B cell (primary cell): Measurements from ENCODE around the gene EVC.

Source experiments
- CTCF ChIP-seq: fragments of 200-600 bp; IDR thresholded peaks from one replicate; pipeline ENCODE4 v1.8.0; 2022; ENCODE audit warnings: antibody characterized with exemption, mild to moderate bottlenecking
- EZH2 ChIP-seq: IDR thresholded peaks from 2 replicates; pipeline ENCODE4 v1.6.1; 2012; ENCODE audit warnings: borderline replicate concordance, low read depth, mild to moderate bottlenecking, moderate library complexity, low read length; ENCODE audit not compliant: insufficient read depth, poor library complexity, severe bottlenecking

DNA sequence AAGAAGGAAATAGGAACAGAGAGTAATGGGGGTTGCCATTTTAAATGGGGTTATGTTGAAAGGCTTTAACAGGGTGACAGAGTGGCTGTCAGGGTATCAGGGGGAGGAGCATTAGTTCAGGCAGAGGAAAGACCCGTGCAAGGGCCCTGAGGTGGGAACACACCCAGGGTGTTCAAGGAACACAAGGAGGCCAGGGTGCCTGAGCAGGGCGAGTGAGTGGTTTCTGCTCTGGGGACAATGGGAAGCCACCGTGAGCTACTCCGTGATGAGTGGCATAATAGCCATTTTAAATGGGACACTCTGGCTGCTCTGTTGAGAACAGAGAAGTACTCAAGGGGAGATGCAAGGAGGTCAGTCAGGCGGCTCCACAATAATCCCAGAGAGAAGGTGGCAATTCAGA, 7.2 kb upstream of the EVC start:
- TF ChIP-seq CTCF (no peak), EZH2 (no peak)
